NCI-H524 treated with DMSO at 0.1 percent for 48 hours (cell line): Measurements from ENCODE around the gene SUSD2.

Experiments
- DNase-seq: peaks from one replicate; lab custom pipeline; 2025; lab: John Stamatoyannopoulos, UW

SUSD2 gene

DNA sequence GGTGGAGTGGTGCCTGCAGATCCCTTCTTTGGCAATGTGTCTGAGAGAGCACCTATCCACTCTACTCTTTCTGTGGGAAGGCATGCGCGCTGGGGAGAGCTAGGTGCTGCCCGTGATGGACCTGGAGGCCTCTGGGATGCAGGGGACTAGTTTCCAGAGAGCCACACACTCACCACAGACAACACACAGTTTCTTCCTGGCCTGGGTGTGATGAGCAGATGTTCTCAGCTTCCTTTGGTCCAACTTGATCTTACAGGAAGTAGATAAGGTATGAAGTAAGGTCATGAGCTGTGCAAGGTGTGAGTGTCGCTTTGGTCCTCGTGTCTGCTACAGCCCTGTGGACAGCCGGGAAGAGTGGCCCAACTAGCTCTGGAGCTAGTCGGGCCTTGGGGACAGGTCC is 27.3 kb upstream of the SUSD2 start:
- no peak for DNase-seq

DNA sequence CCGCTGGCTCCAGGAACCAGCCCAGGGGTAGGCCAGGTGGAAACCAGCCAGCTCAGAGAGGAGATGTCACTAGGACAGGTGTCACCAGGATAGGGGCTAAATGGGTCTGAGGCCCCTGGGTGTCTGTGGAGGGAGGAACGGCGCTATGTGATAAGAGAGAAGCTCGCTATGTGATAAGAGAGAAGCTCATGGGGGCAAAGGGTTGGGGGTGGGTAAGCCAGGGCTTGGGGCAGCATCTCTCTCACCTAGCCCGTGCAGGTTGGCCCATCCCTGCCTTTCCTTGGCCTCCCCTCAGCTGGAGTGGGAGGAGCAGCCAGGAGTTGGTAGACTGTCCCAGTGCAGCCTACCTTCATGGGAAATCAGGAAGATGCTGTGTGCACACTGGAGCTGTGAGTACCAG is 26.5 kb upstream of the SUSD2 start:
- no peak for DNase-seq

- DNase-seq: no peak
Observed at GRCh38 chr22:24155627-24156140, 25.6 kb upstream of the SUSD2 start.

GRCh38 chr22:24156141-24156912 is 25.0 kb upstream of the SUSD2 start:
- DNase-seq: no peak

GRCh38 chr22:24156913-24157821 is 24.1 kb upstream of the SUSD2 start:
- peak; percentile 69 for DNase-seq

GRCh38 chr22:24157822-24158135 is 23.5 kb upstream of the SUSD2 start:
- DNase-seq: no peak

DNA sequence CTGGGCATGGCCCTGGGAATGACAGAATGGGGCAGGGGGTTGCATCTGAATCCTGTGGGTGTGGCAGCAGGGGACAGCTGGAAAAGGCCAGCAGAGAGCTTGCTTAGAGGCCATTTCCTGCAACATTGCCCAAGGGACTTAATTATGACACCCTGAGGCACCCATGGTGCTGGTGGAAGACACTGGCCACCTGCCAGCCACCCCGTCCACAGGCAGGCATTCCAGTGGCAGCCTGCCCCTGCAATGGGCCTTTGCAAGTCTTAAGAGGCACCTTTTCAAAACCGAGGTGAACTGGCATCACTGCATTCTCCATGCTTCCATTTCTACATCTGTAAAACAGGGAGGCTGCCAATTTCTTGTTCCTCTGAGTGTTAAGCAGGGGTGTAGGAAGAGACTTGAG is 21.6 kb upstream of the SUSD2 start:
- no peak for DNase-seq

DNA sequence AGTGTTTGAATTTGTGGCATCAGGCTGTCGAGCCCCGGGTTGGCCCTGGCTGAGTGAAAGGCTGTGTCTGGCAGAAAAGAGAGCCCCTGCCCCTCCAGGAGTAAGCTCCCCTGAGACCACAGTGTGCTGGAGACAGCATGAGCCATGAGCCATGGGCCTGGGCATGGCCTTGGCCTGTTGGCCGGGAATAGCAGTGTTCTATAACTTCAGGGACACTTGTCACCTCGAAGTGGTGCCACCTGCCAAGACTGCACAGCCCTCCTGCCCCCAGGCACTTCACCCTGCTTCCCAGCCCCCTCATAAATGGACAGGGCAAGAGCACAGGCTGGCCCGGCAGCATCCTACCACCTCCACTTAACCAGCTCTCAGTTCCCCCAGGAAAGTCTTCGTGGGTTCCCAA is 20.7 kb upstream of the SUSD2 start:
- DNase-seq: no peak

- DNase-seq: no peak
Observed at GRCh38 chr22:24161485-24161884, 19.8 kb upstream of the SUSD2 start.

DNA sequence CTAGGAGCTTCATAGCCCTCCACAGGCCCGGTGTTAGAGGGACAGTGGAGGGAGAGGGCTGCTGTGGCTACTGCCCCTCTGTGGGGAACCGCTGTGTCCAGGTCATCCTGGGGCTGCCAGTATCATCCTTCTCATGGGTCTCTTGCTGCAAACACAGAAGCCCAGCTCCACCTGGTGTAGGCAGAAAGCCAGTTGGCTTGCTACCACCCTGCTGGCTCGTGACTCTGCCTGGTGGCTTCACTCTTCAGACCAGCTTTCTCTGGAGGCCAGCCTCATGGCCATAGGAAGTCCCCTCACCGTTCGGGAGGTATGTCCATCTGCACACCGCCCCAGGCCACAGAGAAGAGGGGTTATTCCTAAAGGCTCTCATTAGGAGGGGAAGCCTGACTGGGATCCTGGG is 19.4 kb upstream of the SUSD2 start:
- no peak for DNase-seq

GRCh38 chr22:24162436-24162835 is 18.9 kb upstream of the SUSD2 start:
- no peak for DNase-seq

DNA sequence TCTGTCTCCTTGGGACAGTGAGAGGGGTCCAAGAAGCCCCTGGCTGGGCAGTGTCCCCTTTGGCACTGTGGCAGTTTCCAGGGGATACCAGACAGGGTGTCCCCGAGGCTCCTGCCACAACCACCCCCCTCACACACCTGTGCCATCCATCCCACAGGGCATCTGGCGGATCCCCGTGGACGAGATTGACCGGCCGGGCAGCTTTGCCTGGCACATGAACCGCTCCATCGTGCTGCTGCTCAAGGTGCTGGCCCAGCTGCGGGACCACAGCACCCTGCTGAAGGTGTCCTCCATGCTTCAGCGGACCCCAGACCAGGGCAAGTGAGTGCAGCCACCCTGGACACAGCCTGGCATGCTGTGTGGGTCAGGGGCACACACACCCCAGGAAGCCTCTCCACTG is 17.0 kb upstream of the SUSD2 start:
- DNase-seq: no peak

DNA sequence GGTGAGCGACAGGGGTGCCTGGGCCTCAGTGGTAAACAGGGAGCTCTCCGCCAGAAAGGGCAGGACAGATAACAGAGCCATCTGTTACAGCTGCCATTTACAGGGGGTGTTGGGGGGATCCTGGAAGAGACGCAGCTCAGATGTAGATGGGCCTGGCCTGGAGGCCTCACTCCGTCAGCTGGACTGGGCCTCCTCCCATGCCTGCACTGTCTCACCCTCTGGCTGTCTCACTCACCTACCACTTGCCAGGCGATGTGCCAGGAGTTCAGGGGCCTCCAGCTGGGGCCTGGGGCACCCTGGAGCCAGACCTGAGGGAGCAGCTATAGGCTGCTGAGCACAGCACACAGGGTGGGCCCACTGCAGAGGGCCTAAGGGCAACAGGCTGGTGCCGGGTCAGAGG is 16.3 kb upstream of the SUSD2 start:
- DNase-seq: no peak

GRCh38 chr22:24165673-24166072 is 15.6 kb upstream of the SUSD2 start:
- no peak for DNase-seq

DNA sequence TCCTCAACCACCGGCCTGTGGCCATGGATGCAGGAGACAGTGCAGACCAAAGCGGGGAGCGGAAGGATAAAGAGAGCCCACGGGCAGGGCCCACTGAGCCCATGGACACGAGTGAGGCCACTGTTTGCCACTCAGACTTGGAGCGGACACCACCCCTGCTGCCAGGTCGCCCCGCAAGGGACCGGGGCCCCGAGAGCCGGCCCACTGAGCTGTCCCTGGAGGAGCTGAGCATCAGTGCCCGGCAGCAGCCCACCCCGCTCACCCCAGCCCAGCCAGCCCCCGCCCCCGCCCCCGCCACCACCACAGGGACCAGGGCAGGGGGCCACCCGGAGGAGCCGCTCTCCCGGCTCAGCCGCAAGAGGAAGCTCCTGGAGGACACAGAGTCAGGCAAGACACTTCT is 14.5 kb upstream of the SUSD2 start:
- no peak for DNase-seq

GRCh38 chr22:24169439-24170058 is 11.7 kb upstream of the SUSD2 start:
- DNase-seq: no peak

GRCh38 chr22:24170188-24170587 is 11.1 kb upstream of the SUSD2 start:
- DNase-seq: no peak

- DNase-seq: no peak
Observed at GRCh38 chr22:24170632-24171031, 10.7 kb upstream of the SUSD2 start.

DNA sequence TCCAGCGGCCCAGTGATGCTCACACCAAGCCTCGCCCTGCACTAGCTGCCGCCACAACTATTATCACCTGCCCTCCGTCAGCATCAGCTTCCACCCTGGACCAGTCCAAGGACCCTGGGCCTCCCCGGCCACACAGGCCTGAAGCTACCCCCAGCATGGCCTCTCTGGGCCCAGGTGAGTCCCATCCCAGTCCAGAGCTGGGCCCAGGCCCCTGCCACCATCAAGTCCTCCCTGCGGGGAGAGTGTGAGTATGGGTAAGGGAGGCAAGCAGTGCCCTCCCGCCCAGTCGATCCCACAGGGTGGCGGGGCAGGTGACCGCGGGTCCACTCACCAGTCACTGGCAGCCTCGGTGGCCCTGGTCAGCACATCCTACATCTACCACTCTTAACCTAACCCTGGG is 9.5 kb upstream of the SUSD2 start:
- no peak for DNase-seq

- peak; percentile 11 for DNase-seq
Observed at GRCh38 chr22:24175160-24175808, 6.0 kb upstream of the SUSD2 start.

- DNase-seq: no peak
Observed at GRCh38 chr22:24176040-24176439, 5.2 kb upstream of the SUSD2 start.

GRCh38 chr22:24176630-24177029 is 4.7 kb upstream of the SUSD2 start:
- no peak for DNase-seq
